CD14-positive monocyte (primary cell): Measurements from ENCODE around the gene OSCAR. TPM values are rescaled to one million over a fixed set of nuclear protein-coding genes. Genes with fewer than 3 reads are reported as not detected.

Experiments used
- DNase-seq, 3 donors: peaks; one replicate each; pipeline ENCODE4 v3.0.0-alpha.2; 2011 to 2022
- H2AFZ ChIP-seq: 2 replicates; pipeline ENCODE4 v1.6.0; 2012; ENCODE audit warnings: mild to moderate bottlenecking, low read depth, low read length, inconsistent platforms; ENCODE audit not compliant: insufficient read depth, poor library complexity, severe bottlenecking
- H3K27ac ChIP-seq, 2 donors: 1 replicate in 1 of 2; 2 replicates in 1 of 2; pipeline ENCODE4 v1.5.1; 2012 to 2013; ENCODE audit warnings: low read length in 2 of 2, control low read depth in 1 of 2, inconsistent platforms in 1 of 2, low read depth in 1 of 2, mild to moderate bottlenecking in 1 of 2
- H3K27me3 ChIP-seq, 2 donors: one replicate each; pipeline versions ENCODE4 v1.6.0 to v1.6.1; 2011 to 2013; ENCODE audit warnings: low read length in 2 of 2; ENCODE audit not compliant: control insufficient read depth in 2 of 2, insufficient read depth in 2 of 2
- H3K36me3 ChIP-seq, 2 donors: replicated peaks in 1 of 2; 1 replicate in 1 of 2; 2 replicates in 1 of 2; pipeline versions ENCODE4 v1.5.1 to v1.6.1; 2012 to 2013; ENCODE audit warnings: low read length in 2 of 2, control low read depth in 1 of 2, inconsistent platforms in 1 of 2, mild to moderate bottlenecking in 1 of 2; ENCODE audit not compliant: insufficient read depth in 2 of 2, control insufficient read depth in 1 of 2
- H3K4me1 ChIP-seq, 2 donors: 1 replicate in 1 of 2; 2 replicates in 1 of 2; pipeline versions ENCODE4 v1.5.1 to v1.6.1; 2012 to 2013; ENCODE audit warnings: low read length in 2 of 2, control low read depth in 1 of 2, inconsistent platforms in 1 of 2, mild to moderate bottlenecking in 1 of 2, moderate library complexity in 1 of 2; ENCODE audit not compliant: insufficient read depth in 2 of 2, control insufficient read depth in 1 of 2
- H3K4me2 ChIP-seq: replicated peaks from 2 replicates; pipeline ENCODE3; 2012; ENCODE audit warnings: low read length, moderate library complexity, mild to moderate bottlenecking; ENCODE audit not compliant: poor library complexity, severe bottlenecking; ENCODE audit errors: extremely low read depth
- H3K4me3 ChIP-seq, 3 experiments: fragments of 200-600 bp in 1 of 3; sonication (generic) in 1 of 3; replicated peaks in 1 of 3; 1 replicate in 2 of 3; 2 replicates in 1 of 3; pipeline ENCODE4 v1.5.1; 2011 to 2013; ENCODE audit warnings: low read length in 3 of 3, mild to moderate bottlenecking in 3 of 3, control low read depth in 2 of 3, low read depth in 2 of 3, inconsistent platforms in 1 of 3, moderate library complexity in 1 of 3
- H3K79me2 ChIP-seq: 2 replicates; pipeline ENCODE4 v1.6.0; 2012; ENCODE audit warnings: mild to moderate bottlenecking, control low read depth, inconsistent platforms, low read length, moderate library complexity; ENCODE audit not compliant: insufficient read depth
- H3K9ac ChIP-seq: 2 replicates; pipeline ENCODE4 v1.6.0; 2017; ENCODE audit warnings: low read length, mild to moderate bottlenecking; ENCODE audit not compliant: insufficient read depth, poor library complexity, severe bottlenecking
- H3K9me3 ChIP-seq, 2 donors: replicated peaks in 1 of 2; 1 replicate in 1 of 2; 2 replicates in 1 of 2; pipeline versions ENCODE4 v1.5.1 to v1.6.1; 2012 to 2013; ENCODE audit warnings: low read length in 2 of 2, control low read depth in 1 of 2; ENCODE audit not compliant: control insufficient read depth in 1 of 2, insufficient read depth in 1 of 2
- H4K20me1 ChIP-seq: 2 replicates; pipeline ENCODE4 v1.6.0; 2012; ENCODE audit warnings: mild to moderate bottlenecking, low read length, control low read depth, moderate library complexity; ENCODE audit not compliant: insufficient read depth
- H3K27ac Mint-ChIP-seq, 7 donors: one replicate each; pipeline ENCODE4 v1.8.0; 2020; ENCODE audit warnings: mild to moderate bottlenecking in 7 of 7, mixed read lengths in 7 of 7, moderate library complexity in 6 of 7, inconsistent platforms in 2 of 7
- H3K27me3 Mint-ChIP-seq, 3 donors: one replicate each; pipeline ENCODE4 v1.8.0; 2021 to 2022; ENCODE audit warnings: low read depth in 3 of 3, mild to moderate bottlenecking in 3 of 3, mixed read lengths in 3 of 3, moderate library complexity in 3 of 3, inconsistent platforms in 1 of 3
- H3K36me3 Mint-ChIP-seq, 2 donors: one replicate each; pipeline ENCODE4 v1.8.0; 2020; ENCODE audit warnings: mixed read lengths in 2 of 2, inconsistent platforms in 1 of 2, mild to moderate bottlenecking in 1 of 2
- H3K4me1 Mint-ChIP-seq: one replicate; pipeline ENCODE4 v1.8.0; 2020; ENCODE audit warnings: mild to moderate bottlenecking, mixed read lengths
- H3K4me3 Mint-ChIP-seq, 2 donors: one replicate each; pipeline ENCODE4 v1.8.0; 2020; ENCODE audit warnings: mild to moderate bottlenecking in 2 of 2, mixed read lengths in 2 of 2, moderate library complexity in 1 of 2
- H3K9me3 Mint-ChIP-seq, 7 donors: one replicate each; pipeline ENCODE4 v1.8.0; 2020 to 2022; ENCODE audit warnings: mixed read lengths in 7 of 7, mild to moderate bottlenecking in 6 of 7, moderate library complexity in 6 of 7, inconsistent platforms in 2 of 7
- CTCF ChIP-seq: fragments of 200-600 bp; IDR thresholded peaks from one replicate; pipeline ENCODE4 v1.8.0; 2022; ENCODE audit warnings: antibody characterized with exemption, mild to moderate bottlenecking
- WGBS: methylation state at CpG from one replicate; pipeline ENCODE4 v1.1.5; 2013; ENCODE audit warnings: missing lambda C conversion rate; ENCODE audit not compliant: insufficient coverage; 5-methylcytosine and 5-hydroxymethylcytosine counted together
- intact Hi-C, 2 donors: fragments of 100-400 bp; cut with micrococcal nuclease; formaldehyde crosslinking; loops; one replicate each; pipeline versions ENCODE4 v1.15.0 to v1.15.1; 2023
- polyA plus RNA-seq, 3 donors: library from polyadenylated mRNA; depleted of rRNA in 1 of 3; unstranded in 2 of 3; stranded (reverse) in 1 of 3; fragments of 300-500 nt in 2 of 3; fragments of >200 nt in 1 of 3; fragmentation: Illumina TruSeq in 2 of 3; gene quantifications; 1 replicate in 2 of 3; 2 replicates in 1 of 3; pipeline ENCODE4 v1.2.3, GENCODE V29; 2012 to 2021

Gene OSCAR
- polyA plus RNA-seq, 3 donors = 81.4 to 270 (median 126) TPM

GRCh38 chr19:54128796-54129616, 28.4 kb upstream of the OSCAR start:
- Histone ChIP-seq H4K20me1 (no peaks in the 10 kb centered on the region), H3K27ac (no peak overlapping the region), H3K27me3 (no peaks in the 10 kb centered on the region), H3K9ac (no peak overlapping the region), H3K4me3 (no peak overlapping the region), H3K4me1 (no peaks in the 10 kb centered on the region), H3K36me3 (peaks cover 67 to 75% of the 10 kb centered on the region in 2 donors), H3K9me3 (peaks cover 0 to 2% of the 10 kb centered on the region in 2 donors), H3K79me2 (no peaks in the 10 kb centered on the region), H2AFZ (no peak overlapping the region), H3K4me2 (no peak overlapping the region)
- TF ChIP-seq CTCF = no peak
- Mint-ChIP-seq H3K27ac (no peak overlapping the region), H3K4me3 (no peak overlapping the region), H3K9me3 (peaks cover 0 to 2% (median 0%) of the 10 kb centered on the region in 7 donors), H3K27me3 (peaks cover 0 to 2% (median 0%) of the 10 kb centered on the region in 3 donors), H3K4me1 (no peaks in the 10 kb centered on the region), H3K36me3 (peaks cover 56 to 86% of the 10 kb centered on the region in 2 donors)
- no peak for DNase-seq
- WGBS = 96% methylated on average over 27 of the region's 41 CpGs
- intact Hi-C loops = no loop called here

- H3K9me3 ChIP-seq = no peaks in the 10 kb centered on the region
- intact Hi-C loops = no loop called here
- no peak overlapping the region for H3K9ac ChIP-seq
- Mint-ChIP-seq H3K9me3 (no peaks in the 10 kb centered on the region), H3K27ac (no peak overlapping the region), H3K4me3 (no peak overlapping the region), H3K27me3 (no peaks in the 10 kb centered on the region), H3K4me1 (no peaks in the 10 kb centered on the region), H3K36me3 (peaks cover 63 to 92% of the 10 kb centered on the region in 2 donors)
- H3K27ac ChIP-seq = no peak overlapping the region
- no peak for TF ChIP-seq CTCF
- no peak overlapping the region for H2AFZ ChIP-seq
- no peaks in the 10 kb centered on the region for H3K4me1 ChIP-seq
- H3K4me2 ChIP-seq = no peak overlapping the region
- DNase-seq = no peak
- no peak overlapping the region for H3K4me3 ChIP-seq
- no peaks in the 10 kb centered on the region for H3K27me3 ChIP-seq
- peaks cover 73 to 81% of the 10 kb centered on the region in 2 donors for H3K36me3 ChIP-seq
- no peaks in the 10 kb centered on the region for H3K79me2 ChIP-seq
- no peaks in the 10 kb centered on the region for H4K20me1 ChIP-seq
- WGBS = 95% methylated on average over 17 of the region's 20 CpGs
These were observed 27.8 kb upstream of the OSCAR start for GRCh38 chr19:54128441-54128725.
